GM12891 (cell line): Measurements from ENCODE around the gene DUSP2.
A peak's percentile ranks its signal among the peaks of the same experiment; 100 is the strongest.

Experiments used
- DNase-seq: peaks from one replicate; pipeline ENCODE4 v3.0.0; 2011; ENCODE audit warnings: low spot score; ENCODE audit not compliant: insufficient read length
- FAIRE-seq: peaks from 2 replicates; lab custom pipeline; 2011; peaks lifted over from hg19 to GRCh38; lab: Jason Lieb, UNC
- PAX5 ChIP-seq: IDR thresholded peaks from 2 replicates; pipeline ENCODE4 v1.6.1; 2011; ENCODE audit warnings: low read length, moderate library complexity, mild to moderate bottlenecking; ENCODE audit not compliant: insufficient read depth, severe bottlenecking
- POLR2A ChIP-seq: IDR thresholded peaks from 2 replicates; pipeline ENCODE4 v1.6.1; 2011; ENCODE audit warnings: low read depth, low read length, control low read depth
- POLR2AphosphoS5 ChIP-seq: IDR thresholded peaks from 2 replicates; pipeline ENCODE4 v1.6.1; 2011; ENCODE audit warnings: low read depth, low read length, control low read depth
- POU2F2 ChIP-seq: IDR thresholded peaks from 2 replicates; pipeline ENCODE4 v1.6.1; 2011; ENCODE audit warnings: low read depth, mild to moderate bottlenecking, control low read depth, low read length, moderate library complexity
- SPI1 ChIP-seq: IDR thresholded peaks from 2 replicates; pipeline ENCODE4 v1.6.1; 2011; ENCODE audit warnings: low read depth, low read length, control low read depth
- TAF1 ChIP-seq: IDR thresholded peaks from 2 replicates; pipeline ENCODE4 v1.6.1; 2011; ENCODE audit warnings: low read depth, low read length, control low read depth

DUSP2 gene

GRCh38 chr2:96122391-96122790, 22.8 kb downstream of the DUSP2 start:
- FAIRE-seq (no peak), DNase-seq (no peak)
- no peak for TF ChIP-seq TAF1
- TF ChIP-seq POU2F2, result no peak
- TF ChIP-seq POLR2AphosphoS5, result peak; percentile 57; the same call in 1 of the 2 replicates
- no peak for TF ChIP-seq PAX5
- no peak for TF ChIP-seq POLR2A

DNA sequence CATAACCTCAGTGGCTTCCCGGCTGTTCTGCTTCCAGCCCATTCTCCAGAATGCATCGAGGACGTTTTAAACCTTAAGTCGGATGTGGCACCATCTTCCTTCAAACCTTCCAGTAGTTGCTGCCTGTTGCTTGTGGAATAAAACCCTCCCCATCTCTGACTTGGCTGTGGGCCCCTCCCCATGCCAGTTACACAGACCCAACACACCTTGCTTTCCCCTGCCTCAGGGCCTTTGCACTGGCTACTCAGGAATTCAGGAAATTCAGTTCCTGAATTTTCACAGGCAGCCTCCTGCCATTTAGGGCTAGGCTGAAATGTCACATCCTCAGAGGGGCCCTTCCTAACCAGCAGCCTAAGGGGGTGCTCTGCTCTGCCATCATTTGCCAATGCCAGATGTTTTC, 23.8 kb downstream of the DUSP2 start:
- no peak for FAIRE-seq
- TF ChIP-seq POLR2AphosphoS5, result no peak
- TF ChIP-seq POU2F2, result peak; percentile 26; the same call in 1 of the 2 replicates
- DNase-seq, result no peak

GRCh38 chr2:96120991-96121390, 24.2 kb downstream of the DUSP2 start:
- DNase-seq, result no peak
- no peak for FAIRE-seq

GRCh38 chr2:96120091-96120720, 25.0 kb downstream of the DUSP2 start:
- FAIRE-seq (peak; percentile 51), DNase-seq (no peak)
- TF ChIP-seq POU2F2 (no peak; the same call in 1 of the 2 replicates), SPI1 (peak; percentile 39; the same call in 1 of the 2 replicates)

More at GRCh38 chr2:96120991-96121390, 24.2 kb downstream of the DUSP2 start:
- TF ChIP-seq PAX5 (no peak), TAF1 (no peak), POLR2AphosphoS5 (no peak; the same call in 1 of the 2 replicates), POU2F2 (no peak), POLR2A (no peak; the same call in 1 of the 2 replicates), SPI1 (no peak)

DNA sequence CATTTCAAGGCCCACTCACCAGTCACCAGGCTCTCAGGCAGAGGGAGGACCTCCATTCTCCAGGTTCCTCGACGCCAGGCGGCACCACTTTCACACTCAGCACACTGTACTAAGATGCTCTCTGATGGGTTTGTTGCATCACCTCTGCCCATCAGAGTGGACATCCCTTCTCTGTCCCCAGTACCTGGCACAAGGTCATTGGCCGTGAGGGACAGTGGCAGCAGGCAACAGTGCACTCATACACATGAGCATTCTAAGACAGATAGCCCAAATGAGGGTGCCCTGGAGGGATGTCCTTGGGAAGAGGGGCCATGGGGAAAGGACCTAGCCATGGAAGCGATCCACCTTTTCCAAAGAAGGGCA, 25.9 kb downstream of the DUSP2 start:
- DNase-seq (no peak), FAIRE-seq (no peak)
- TF ChIP-seq TAF1, result no peak
- TF ChIP-seq POLR2AphosphoS5, result no peak
- TF ChIP-seq POLR2A, result no peak; the same call in 1 of the 2 replicates
- TF ChIP-seq PAX5, result no peak
- TF ChIP-seq SPI1, result no peak
- no peak for TF ChIP-seq POU2F2

- no peak for FAIRE-seq
- no peak; the same call in 1 of the 2 replicates for TF ChIP-seq POLR2A
- TF ChIP-seq SPI1, result no peak
- no peak for TF ChIP-seq PAX5
- TF ChIP-seq POLR2AphosphoS5, result no peak
- no peak for TF ChIP-seq TAF1
- no peak for TF ChIP-seq POU2F2
- DNase-seq, result no peak
Observed at GRCh38 chr2:96118698-96119388, 26.4 kb downstream of the DUSP2 start.

GRCh38 chr2:96117701-96118588, 27.3 kb downstream of the DUSP2 start:
- DNase-seq (no peak), FAIRE-seq (no peak)
- TF ChIP-seq TAF1 (no peak), PAX5 (no peak), POU2F2 (no peak), SPI1 (no peak), POLR2AphosphoS5 (no peak), POLR2A (no peak)

- TF ChIP-seq TAF1 (no peak), POLR2AphosphoS5 (no peak), POU2F2 (no peak), SPI1 (no peak), PAX5 (no peak), POLR2A (no peak)
- peak; percentile 96 for DNase-seq
- FAIRE-seq, result peak; percentile 90
Observed at GRCh38 chr2:96116879-96117533, 28.2 kb downstream of the DUSP2 start.
